ENCODE data around the gene PPP1R2.
A peak's percentile ranks its signal among the peaks of the same experiment; 100 is the strongest.

The PPP1R2 gene

GRCh38 chr3:195565716-195566115 lies 22.6 kb upstream of the PPP1R2 start:
- DNase-seq (ENCODE audit: low read depth, low spot score): no peak

DNA sequence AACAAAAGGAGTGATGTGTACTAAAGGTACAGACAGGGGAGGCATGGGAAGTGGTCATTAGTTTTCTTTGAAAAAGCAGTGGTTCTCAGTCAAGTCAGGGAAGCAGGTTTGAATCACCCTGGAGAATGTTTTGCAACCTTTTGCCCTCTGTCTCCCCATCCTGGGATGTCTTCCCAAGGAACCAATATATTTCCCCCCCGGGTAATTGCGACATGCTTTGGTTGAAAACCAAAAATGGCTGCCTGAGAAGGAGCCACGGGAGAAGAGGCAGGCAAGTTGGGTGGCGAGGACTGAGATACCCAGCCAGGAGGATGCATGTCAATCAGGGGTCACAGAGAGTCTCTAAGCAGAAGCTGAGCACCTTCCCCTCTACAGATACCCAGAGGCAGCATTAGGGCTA lies 20.2 kb upstream of the PPP1R2 start:
- DNase-seq (ENCODE audit: low read depth, low spot score): no peak

- no peak for DNase-seq (ENCODE audit: low read depth, low spot score)
Measured at GRCh38 chr3:195559723-195560409, 16.7 kb upstream of the PPP1R2 start.

DNA sequence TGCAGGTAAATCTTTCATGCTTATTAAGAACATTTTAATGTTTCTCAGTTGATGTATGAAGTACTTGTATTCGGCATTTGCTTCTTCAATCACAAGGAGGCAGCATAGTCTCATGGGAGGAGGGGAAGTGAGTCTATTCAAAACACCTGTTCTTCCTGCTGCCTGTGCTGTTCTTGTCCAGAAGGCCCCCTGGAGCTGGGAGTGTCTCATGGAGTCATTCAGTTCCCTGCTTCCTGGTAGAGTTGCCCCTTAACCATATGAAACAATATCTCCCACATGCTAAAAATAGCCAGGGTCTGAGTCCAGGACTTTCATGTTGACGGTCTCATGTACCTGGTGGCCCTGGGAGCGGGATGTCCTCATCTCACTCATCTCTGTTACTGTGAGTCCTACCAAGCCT lies 15.5 kb upstream of the PPP1R2 start:
- DNase-seq (ENCODE audit: low read depth, low spot score): no peak

DNA sequence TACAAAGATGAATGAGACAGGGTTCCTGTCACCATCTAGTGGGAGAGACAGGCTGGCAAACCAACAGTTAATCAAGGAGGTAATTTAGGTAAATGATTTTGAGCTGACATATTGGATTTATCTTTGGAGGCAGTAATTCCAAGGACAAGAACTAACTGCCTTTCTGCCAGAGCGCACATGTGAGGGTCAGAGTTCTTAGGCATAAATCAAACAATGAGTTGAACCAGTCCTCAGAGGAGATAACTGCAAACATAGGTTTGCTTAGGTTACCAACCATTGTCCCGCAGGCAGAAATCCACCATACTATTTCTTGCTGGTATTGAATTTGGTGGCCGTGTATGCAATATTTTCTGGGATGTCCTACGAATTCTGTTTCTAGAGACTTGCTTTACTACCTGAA lies 14.2 kb upstream of the PPP1R2 start:
- DNase-seq (ENCODE audit: low read depth, low spot score): no peak

GRCh38 chr3:195556390-195556789 lies 13.3 kb upstream of the PPP1R2 start:
- no peak for DNase-seq (ENCODE audit: low read depth, low spot score)

DNA sequence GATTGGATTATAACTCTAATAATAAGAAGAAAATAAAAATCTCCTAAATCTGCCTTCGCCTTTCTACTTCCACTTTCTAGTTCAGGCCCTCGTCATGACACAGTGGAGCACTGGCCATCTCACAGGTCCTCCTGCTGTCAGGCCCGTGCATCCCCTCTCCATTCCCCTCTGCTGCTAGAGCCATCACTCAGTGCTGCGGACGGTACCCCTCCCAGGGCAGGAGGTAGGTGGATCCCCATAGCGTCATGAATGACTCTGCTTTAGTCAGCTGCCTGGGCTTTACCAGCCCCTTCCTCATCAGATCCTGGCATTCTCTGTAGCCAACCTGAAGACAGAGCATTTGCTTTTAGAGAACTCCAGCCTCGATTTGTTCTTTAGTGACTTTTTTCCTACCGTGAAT lies 12.0 kb upstream of the PPP1R2 start:
- DNase-seq (ENCODE audit: low read depth, low spot score): no peak

DNA sequence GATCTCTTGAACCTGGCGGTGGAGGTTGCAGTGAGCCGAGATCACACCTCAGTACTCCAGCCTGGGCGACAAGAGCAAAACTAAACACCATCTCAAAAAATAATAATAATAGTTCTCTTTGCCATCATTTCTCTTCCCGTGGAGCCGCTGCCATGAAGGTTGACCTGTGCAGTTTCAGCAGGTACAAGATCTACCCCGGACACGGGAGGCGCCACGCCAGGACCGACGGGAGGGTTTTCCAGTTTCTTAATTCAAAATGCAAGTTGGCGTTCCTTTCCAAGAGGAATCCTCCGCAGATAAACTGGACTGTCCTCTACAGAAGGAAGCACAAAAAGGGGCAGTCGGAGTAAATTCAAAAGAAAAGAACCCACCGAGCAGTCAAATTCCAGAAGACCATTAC lies 11.3 kb upstream of the PPP1R2 start:
- no peak for DNase-seq (ENCODE audit: low read depth, low spot score)

- DNase-seq (ENCODE audit: low read depth, low spot score): no peak
Measured at GRCh38 chr3:195553268-195553667, 10.1 kb upstream of the PPP1R2 start.

DNA sequence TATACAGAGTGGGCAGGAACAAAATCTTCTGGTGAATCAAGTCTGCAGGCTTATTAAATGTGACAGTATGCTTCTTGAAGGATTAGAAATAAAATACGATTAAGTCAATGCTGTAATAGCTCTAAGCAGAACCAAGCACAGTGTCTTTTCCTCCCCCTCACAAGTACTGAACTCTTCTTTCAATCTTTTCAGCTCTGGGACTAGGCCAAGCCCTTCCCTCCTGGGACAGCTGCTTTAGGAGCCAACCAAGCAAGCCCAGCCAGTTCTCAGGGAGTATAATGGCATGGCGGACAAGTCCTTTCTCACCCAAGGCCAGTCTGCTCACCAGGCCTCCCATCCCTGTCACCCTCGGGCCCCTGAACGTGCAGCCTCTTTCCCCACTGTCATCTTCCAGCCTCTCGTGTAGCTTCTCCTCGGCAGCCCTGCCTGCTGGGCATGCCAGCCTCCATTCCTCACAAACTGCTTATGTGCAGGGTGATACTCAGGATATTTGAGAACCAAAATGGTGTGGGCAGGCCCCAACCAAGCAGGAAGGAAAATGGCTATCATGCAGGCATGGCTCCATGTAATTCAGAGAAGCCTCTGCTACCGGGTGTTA lies 8.4 kb upstream of the PPP1R2 start:
- no peak for DNase-seq (ENCODE audit: low read depth, low spot score)

GRCh38 chr3:195550723-195551122 lies 7.6 kb upstream of the PPP1R2 start:
- no peak for DNase-seq (ENCODE audit: low read depth, low spot score)

GRCh38 chr3:195549931-195550519 lies 6.9 kb upstream of the PPP1R2 start:
- DNase-seq (ENCODE audit: low read depth, low spot score): peak; percentile 63

DNA sequence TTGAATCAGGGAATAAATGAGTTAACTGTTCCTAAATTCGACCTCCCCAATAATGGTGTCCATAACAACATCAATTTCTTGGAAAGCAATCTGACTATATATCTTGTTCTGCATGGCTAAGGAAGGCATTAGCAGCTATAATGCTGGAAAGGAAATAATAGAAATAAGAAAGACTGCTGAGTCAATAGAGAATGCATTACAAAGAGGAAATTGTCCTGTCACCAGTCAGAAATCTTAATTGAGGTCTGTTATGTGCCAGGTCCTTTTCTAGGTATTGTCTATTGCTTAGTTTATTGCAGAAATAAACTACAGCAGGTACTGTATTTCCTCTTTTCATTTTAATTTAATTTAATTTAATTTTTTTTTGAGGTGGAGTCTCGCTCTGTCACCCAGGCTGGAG lies 5.9 kb upstream of the PPP1R2 start:
- DNase-seq (ENCODE audit: low read depth, low spot score): no peak

- no peak for DNase-seq (ENCODE audit: low read depth, low spot score)
Measured at GRCh38 chr3:195548501-195548900, 5.4 kb upstream of the PPP1R2 start.

DNA sequence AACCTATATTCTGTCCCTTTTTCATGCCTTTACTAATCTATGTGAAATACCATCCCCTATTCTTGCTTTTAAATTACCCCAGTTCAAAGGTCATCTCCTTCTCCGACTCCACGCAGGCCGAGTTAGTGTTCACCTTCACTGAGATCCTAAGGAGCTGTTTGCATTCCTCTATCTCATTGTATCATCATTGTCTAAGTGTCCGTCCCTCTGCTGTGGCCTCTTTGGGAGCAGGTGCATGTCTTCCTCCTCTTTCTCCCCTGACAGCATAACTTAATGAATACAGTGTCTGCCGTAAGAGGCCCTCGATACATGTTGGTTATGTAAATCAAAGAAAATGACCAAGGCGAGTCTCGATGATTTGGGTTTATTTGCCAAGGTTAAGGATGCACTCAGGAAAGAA lies 4.9 kb upstream of the PPP1R2 start:
- DNase-seq (ENCODE audit: low read depth, low spot score): no peak

DNA sequence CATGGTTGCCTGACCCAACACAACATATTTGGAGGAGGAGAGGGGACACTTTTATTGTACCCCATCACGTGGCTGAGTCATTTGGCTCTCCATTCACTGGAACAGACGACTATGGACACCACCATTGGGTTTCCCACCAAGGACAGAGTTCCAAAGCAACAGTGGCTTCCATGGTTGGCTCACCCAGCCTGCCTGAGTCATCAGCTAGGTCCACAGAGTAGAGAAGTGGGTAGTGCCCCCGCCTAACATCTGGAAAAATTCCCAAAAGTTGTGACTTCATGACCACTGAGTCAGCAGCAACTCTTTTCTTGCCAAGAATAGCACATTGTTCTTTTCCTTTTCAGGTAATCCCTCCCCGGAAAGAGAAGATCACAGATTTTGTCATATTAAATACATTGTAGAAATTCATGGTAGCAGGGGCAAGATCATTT lies 3.0 kb upstream of the PPP1R2 start:
- DNase-seq (ENCODE audit: low read depth, low spot score): no peak

- DNase-seq (ENCODE audit: low read depth, low spot score): no peak
Measured at GRCh38 chr3:195544634-195545033, 1.5 kb upstream of the PPP1R2 start.

DNA sequence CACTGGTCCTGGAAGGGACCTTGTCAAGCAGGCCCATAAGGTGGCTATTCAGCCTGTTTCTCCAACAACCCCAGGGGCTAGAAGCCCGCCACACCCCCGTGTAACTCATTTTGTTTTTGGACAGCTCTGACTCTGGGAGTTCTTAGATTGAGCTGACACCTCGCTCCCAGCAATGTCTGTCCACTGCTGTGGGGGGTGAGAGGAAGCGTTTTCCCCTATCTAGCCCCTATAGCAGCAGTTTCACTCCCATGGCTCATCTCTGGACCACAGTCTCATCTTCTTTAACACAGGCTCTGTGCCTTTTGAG lies 1.1 kb upstream of the PPP1R2 start:
- DNase-seq (ENCODE audit: low read depth, low spot score): no peak

DNA sequence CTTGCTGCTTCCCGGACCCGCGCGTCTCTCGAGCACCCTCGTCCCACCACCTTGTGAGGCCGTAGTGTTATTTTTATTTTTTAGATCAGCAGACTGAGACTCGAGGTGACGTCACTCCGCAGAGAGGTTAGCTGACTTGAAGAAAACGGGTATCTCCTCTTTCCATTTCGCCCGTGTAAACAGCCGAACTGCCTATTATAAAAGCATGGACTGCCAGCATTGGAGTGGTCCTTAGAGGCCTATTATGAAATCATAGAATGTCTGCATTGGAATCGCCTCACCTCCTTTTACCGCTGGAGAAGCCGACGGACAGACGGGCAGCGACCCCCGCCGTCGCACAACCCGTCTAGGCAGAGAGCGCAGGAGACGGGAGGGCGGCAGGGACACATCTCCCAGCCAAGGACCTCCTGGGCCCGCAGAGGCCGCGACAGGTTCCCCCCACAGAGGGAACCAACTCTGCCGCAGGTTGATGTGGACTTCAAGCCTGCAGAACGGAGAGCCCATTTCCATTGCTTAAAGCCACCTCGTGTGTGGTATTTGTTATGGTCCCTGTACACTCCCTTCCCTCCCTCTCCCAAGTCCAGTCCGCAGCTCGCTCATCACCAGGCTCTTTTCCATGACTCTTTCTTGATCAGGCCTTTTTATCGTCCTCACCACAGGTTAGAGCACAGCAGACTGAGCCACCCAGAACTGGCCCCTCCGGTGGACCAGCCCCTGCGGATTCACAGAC lies 540 bp upstream of the PPP1R2 start:
- DNase-seq (ENCODE audit: low read depth, low spot score): no peak

GRCh38 chr3:195542316-195542697 lies 818 bp downstream of the PPP1R2 start:
- no peak for DNase-seq (ENCODE audit: low read depth, low spot score)

DNA sequence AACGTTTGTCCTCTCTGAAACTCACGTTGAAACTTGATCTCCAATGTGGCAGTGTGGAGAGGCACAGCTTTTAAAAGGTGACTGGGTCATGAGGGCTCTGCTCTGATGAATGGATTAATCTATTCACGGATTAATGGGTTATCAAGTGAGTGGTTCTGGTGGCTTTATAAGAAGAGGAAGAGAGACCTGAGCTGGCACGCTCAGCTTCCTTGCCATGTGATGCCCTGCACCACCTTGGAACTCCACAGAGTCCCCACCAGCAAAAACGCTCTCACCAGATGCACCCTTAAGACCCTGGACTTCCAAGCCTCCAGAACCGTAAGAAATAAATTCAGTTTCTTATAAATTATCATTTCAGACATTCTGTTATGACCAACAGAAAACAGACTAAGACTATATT lies 2.6 kb downstream of the PPP1R2 start:
- no peak for DNase-seq (ENCODE audit: low read depth, low spot score)

- no peak for DNase-seq (ENCODE audit: low read depth, low spot score)
Measured at GRCh38 chr3:195540027-195540426, 3.1 kb downstream of the PPP1R2 start.

- DNase-seq (ENCODE audit: low read depth, low spot score): no peak
Measured at GRCh38 chr3:195539479-195539878, 3.6 kb downstream of the PPP1R2 start.

All from activated CD4-positive, CD25-positive, alpha-beta regulatory T cell treated with anti-CD3 and anti-CD28 coated beads, Interleukin-2, amount 50 U/mL, for 16 hours (primary cell).